Gastroesophageal sphincter (tissue), 3 donors: Measurements from ENCODE around the gene TAGLN2.

Experiments
- POLR2A ChIP-seq, 2 donors: fragments of 450-650 bp; IDR thresholded peaks; one replicate each; pipeline ENCODE4 v1.6.1; 2017; ENCODE audit warnings: antibody characterized with exemption in 2 of 2, mild to moderate bottlenecking in 2 of 2, moderate library complexity in 1 of 2
- TF ChIP-seq, protein P1 (sequence below), 4 experiments: fragments of 200-600 bp in 2 of 4; fragments of 450-650 bp in 2 of 4; sonication (generic) in 1 of 4; IDR thresholded peaks; one replicate each; pipeline ENCODE4 v1.5.1; 2017 to 2019; ENCODE audit warnings: antibody characterized with exemption in 4 of 4, mild to moderate bottlenecking in 2 of 4, moderate library complexity in 2 of 4

DNA sequence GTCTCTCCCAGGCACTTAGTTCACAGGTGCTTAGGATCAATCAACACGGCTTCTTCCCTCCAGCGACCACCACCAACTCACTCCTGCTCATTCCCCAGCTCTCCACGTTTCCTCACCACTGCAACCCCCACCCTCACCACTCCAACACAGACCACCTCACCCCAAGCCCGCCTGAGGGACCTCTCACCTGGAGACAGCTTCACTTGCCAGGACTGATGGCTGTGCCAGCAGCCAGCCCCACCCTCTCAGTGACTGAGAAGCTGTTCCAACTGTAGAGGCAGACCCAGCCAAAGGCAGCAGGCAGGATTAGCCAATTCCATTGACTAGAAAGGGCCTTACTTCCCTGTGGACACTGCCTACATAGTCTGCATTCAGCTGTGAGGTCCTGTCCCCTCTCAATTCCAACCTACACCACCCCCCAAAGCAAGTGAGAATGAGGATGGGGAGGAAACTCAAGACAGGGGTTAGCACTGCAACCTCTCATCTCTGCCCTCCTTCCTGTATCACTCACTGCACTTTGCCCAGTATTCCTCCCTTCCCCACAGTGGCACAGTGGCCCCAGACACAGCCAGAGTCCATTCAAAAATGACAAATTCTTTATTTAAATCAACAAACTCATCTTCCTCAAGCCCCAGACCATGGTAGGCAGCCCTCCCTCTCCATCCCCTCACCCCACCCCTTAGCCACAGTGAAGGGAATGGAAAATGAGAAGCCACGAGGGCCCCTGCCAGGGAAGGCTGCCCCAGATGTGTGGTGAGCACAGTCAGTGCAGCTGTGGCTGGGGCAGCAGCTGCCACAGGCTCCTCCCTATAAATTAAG, 7.6 kb downstream of the TAGLN2 start:
- TF ChIP-seq, protein P1, sequence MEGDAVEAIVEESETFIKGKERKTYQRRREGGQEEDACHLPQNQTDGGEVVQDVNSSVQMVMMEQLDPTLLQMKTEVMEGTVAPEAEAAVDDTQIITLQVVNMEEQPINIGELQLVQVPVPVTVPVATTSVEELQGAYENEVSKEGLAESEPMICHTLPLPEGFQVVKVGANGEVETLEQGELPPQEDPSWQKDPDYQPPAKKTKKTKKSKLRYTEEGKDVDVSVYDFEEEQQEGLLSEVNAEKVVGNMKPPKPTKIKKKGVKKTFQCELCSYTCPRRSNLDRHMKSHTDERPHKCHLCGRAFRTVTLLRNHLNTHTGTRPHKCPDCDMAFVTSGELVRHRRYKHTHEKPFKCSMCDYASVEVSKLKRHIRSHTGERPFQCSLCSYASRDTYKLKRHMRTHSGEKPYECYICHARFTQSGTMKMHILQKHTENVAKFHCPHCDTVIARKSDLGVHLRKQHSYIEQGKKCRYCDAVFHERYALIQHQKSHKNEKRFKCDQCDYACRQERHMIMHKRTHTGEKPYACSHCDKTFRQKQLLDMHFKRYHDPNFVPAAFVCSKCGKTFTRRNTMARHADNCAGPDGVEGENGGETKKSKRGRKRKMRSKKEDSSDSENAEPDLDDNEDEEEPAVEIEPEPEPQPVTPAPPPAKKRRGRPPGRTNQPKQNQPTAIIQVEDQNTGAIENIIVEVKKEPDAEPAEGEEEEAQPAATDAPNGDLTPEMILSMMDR (IDR thresholded peaks at IDR 0.05): no peak
- no peak for TF ChIP-seq POLR2A (IDR thresholded peaks at IDR 0.05)
